ENCODE results near the gene CLDN20. TPM values are rescaled to one million over a fixed set of nuclear protein-coding genes. Genes with fewer than 3 reads are reported as not detected.

The CLDN20 gene
- total RNA-seq, 1 donor from 2014 or later = not detected

DNA sequence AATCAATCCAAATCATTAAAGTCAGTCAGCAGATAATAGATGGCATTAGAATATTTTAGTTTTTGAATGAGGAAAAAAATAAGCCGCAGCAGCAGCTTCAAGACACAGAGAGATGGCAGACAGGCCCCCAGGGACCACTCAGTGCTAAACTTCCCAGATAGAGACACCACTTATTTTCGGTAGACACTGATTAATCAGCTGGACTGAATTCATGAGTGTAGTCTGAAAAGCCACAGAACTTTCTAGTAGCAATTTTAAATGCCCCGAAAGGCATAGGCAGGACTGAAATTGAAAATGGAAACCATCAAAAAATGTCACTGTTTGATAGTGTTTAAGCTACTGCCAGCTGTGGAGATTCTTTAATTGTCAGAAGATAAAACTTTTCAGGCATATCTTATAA lies 3.1 kb upstream of the CLDN20 start:
- no peak for DNase-seq (ENCODE audit: low read depth)
- H3K36me3 ChIP-seq (ENCODE audit: control insufficient read depth, insufficient read depth, low read length) = no peaks in the 10 kb centered on the region
- TF ChIP-seq, protein P1, sequence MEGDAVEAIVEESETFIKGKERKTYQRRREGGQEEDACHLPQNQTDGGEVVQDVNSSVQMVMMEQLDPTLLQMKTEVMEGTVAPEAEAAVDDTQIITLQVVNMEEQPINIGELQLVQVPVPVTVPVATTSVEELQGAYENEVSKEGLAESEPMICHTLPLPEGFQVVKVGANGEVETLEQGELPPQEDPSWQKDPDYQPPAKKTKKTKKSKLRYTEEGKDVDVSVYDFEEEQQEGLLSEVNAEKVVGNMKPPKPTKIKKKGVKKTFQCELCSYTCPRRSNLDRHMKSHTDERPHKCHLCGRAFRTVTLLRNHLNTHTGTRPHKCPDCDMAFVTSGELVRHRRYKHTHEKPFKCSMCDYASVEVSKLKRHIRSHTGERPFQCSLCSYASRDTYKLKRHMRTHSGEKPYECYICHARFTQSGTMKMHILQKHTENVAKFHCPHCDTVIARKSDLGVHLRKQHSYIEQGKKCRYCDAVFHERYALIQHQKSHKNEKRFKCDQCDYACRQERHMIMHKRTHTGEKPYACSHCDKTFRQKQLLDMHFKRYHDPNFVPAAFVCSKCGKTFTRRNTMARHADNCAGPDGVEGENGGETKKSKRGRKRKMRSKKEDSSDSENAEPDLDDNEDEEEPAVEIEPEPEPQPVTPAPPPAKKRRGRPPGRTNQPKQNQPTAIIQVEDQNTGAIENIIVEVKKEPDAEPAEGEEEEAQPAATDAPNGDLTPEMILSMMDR (IDR thresholded peaks at IDR 0.05; ENCODE audit: insufficient read depth, low read length, poor library complexity, severe bottlenecking) = no peak
- H3K27me3 ChIP-seq (ENCODE audit: control insufficient read depth, insufficient read depth, low read length) = no peaks in the 10 kb centered on the region
- H3K4me3 ChIP-seq (ENCODE audit: low read depth, low read length) = no peak overlapping the region

DNA sequence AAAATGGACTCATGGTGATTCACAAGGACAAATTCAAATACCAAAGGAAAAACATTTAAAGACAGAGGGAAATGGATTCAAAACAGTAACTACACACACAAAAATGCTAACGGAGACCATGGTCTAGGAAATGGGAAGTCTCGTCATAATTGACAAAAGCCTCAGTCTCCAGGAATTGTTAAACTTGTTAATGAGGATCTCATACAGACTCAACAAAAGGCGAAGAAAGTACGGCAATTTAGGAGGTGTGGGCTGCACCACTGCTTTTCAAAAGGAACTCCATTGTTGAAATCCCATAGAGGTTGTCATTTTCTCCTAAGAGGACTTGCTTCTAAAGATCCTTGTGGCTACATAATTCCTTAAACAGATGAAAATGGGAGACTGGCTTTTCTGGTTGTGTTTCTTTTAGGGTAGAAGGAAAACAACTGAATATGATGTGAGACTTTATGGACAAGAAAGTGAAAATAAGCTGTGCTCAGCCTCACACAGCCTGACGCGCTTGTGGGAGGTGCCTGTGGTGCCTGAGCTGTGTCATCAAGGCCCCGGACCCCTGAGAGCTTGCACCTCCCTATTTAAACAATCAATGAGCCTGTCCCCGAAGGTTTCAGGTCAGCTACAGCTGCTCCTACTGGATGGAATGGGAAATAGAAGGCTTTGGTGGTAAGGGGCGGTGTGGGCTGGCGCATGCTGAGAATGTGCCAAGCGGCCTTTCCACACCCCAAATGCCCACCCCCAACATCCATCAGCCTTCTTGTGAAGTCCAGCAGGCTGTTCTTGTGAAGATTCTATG lies 2.5 kb upstream of the CLDN20 start:
- H3K27me3 ChIP-seq (ENCODE audit: control insufficient read depth, insufficient read depth, low read length) = no peaks in the 10 kb centered on the region
- DNase-seq (ENCODE audit: low read depth) = no peak
- TF ChIP-seq, protein P1 (IDR thresholded peaks at IDR 0.05; ENCODE audit: insufficient read depth, low read length, poor library complexity, severe bottlenecking) = no peak
- H3K36me3 ChIP-seq (ENCODE audit: control insufficient read depth, insufficient read depth, low read length) = no peaks in the 10 kb centered on the region
- no peak overlapping the region for H3K4me3 ChIP-seq (ENCODE audit: low read depth, low read length)

DNA sequence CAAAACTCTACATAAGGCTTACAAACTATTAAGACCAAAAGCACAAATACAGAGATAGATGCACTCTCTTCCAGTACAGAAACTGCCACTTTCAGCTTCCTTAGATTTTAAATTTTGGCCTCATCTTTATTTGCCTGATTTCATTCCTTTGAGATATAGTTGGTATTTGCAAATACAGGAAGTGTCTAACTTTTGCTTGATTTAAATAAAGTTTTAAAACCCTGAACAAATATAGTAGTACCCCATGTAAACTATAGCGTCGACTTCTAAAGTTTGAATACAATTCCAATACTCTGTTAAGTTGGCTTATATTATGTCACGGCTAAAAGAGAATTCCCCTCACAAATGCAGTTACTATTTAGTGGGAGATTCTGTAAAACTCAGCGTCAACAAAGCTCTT lies 1.2 kb upstream of the CLDN20 start:
- Histone ChIP-seq H3K27me3 (ENCODE audit: control insufficient read depth, insufficient read depth, low read length) (no peaks in the 10 kb centered on the region), H3K4me3 (ENCODE audit: low read depth, low read length) (no peak overlapping the region), H3K36me3 (ENCODE audit: control insufficient read depth, insufficient read depth, low read length) (no peaks in the 10 kb centered on the region)
- TF ChIP-seq, protein P1 (IDR thresholded peaks at IDR 0.05; ENCODE audit: insufficient read depth, low read length, poor library complexity, severe bottlenecking) = no peak
- DNase-seq (ENCODE audit: low read depth) = no peak

DNA sequence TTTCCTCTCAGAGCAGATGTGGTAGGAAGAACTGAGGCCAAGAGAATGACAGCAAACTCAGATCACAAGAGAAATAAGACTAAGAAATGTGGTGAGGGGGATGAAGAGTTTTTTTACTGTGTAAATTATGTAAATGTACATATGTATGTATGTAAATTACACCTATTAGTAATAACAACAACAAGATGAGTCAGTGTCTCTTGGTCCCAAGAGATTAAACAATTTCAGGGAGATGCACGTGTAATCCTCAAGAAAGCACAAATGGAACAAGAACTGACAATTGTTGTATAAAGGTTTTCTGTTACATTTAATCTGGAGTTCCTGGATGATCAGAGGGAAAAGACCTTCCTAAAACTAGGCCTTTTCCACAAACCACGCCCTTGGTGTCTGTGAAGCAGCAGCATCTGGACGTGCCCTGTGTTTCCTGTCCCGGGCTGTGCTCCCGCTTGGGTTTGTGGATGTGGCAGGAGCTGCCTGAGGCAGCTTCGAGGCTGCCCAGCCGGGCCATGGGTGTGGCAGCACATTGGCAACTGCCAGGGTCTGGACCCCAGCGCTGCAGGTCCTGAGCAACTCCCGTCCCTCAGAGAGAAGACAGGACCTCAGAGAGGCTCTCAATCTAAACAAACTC lies 994 bp downstream of the CLDN20 start:
- Histone ChIP-seq H3K4me3 (ENCODE audit: low read depth, low read length) (no peak overlapping the region), H3K27me3 (ENCODE audit: control insufficient read depth, insufficient read depth, low read length) (no peaks in the 10 kb centered on the region), H3K36me3 (ENCODE audit: control insufficient read depth, insufficient read depth, low read length) (no peaks in the 10 kb centered on the region)
- DNase-seq (ENCODE audit: low read depth) = no peak
- TF ChIP-seq, protein P1 (IDR thresholded peaks at IDR 0.05; ENCODE audit: insufficient read depth, low read length, poor library complexity, severe bottlenecking) = no peak

DNA sequence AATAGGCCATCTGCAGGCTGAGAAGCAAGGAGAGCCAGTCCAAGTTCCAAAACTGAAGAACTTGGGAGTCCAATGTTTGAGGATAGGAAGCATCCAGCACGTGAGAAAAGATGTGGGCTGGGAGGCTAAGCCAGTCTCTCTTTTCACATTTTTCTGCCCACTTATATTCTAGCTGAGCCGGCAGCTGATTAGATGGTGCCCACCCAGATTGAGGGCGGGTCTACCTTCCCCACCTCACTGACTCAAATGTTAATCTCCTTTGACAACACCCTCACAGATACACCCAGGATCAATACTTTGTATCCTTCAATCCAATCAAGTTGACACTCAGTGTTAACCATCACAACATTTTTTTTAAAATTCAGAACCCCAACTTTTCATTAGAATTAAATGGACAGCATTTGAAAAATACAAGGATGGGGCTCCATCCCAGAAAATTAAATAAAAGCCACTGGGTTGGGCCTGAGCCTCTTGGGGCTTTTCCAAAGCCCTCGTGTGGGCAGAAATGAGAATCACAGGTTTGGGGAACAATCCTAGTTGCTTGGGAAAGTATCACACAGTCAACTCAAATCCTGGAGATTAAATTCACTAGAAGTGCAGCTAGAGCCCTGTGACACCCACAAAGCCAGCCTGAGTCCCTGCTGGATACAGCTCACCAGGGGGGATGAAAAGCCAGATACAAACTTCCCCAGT lies 2.2 kb downstream of the CLDN20 start:
- no peaks in the 10 kb centered on the region for H3K27me3 ChIP-seq (ENCODE audit: control insufficient read depth, insufficient read depth, low read length)
- no peaks in the 10 kb centered on the region for H3K36me3 ChIP-seq (ENCODE audit: control insufficient read depth, insufficient read depth, low read length)
- no peak overlapping the region for H3K4me3 ChIP-seq (ENCODE audit: low read depth, low read length)
- no peak for DNase-seq (ENCODE audit: low read depth)
- TF ChIP-seq, protein P1 (IDR thresholded peaks at IDR 0.05; ENCODE audit: insufficient read depth, low read length, poor library complexity, severe bottlenecking) = no peak
